Effector memory CD8-positive, alpha-beta T cell (primary cell): Measurements from ENCODE around the gene SCGN.

Source experiments
- ATAC-seq: fragments of 150-1000 bp; cut with Tn5 transposase; replicated peaks from 2 replicates; pipeline ENCODE4 v1.10.0; 2021; ENCODE audit warnings: mild to moderate bottlenecking, moderate library complexity
- DNase-seq, 3 experiments: peaks; one replicate each; pipeline ENCODE4 v3.0.0; 2021
- H3K27ac Mint-ChIP-seq, 2 donors: one replicate each; pipeline ENCODE4 v1.8.0; 2022; ENCODE audit warnings: mild to moderate bottlenecking in 2 of 2, mixed read lengths in 2 of 2, moderate library complexity in 2 of 2
- H3K27me3 Mint-ChIP-seq, 2 donors: one replicate each; pipeline ENCODE4 v1.8.0; 2022; ENCODE audit warnings: mixed read lengths in 2 of 2
- H3K36me3 Mint-ChIP-seq: one replicate; pipeline ENCODE4 v1.8.0; 2022; ENCODE audit warnings: mild to moderate bottlenecking, moderate library complexity, mixed read lengths; ENCODE audit not compliant: insufficient read depth
- H3K4me1 Mint-ChIP-seq, 2 donors: one replicate each; pipeline ENCODE4 v1.8.0; 2022; ENCODE audit warnings: low read depth in 2 of 2, mixed read lengths in 2 of 2
- H3K4me3 Mint-ChIP-seq, 2 donors: one replicate each; pipeline ENCODE4 v1.8.0; 2022; ENCODE audit warnings: mild to moderate bottlenecking in 2 of 2, mixed read lengths in 2 of 2, moderate library complexity in 2 of 2
- H3K9me3 Mint-ChIP-seq, 2 donors: one replicate each; pipeline ENCODE4 v1.8.0; 2022; ENCODE audit warnings: mixed read lengths in 2 of 2

Gene SCGN

GRCh38 chr6:25682324-25682723 is 30.3 kb downstream of the SCGN start:
- no peak for ATAC-seq
- H3K36me3 Mint-ChIP-seq, result no peaks in the 10 kb centered on the region
- H3K27ac Mint-ChIP-seq, result no peak overlapping the region
- H3K4me1 Mint-ChIP-seq, result no peaks in the 10 kb centered on the region
- DNase-seq, result no peak
- H3K27me3 Mint-ChIP-seq, result peaks cover 13 to 38% of the 10 kb centered on the region in 2 donors
- H3K4me3 Mint-ChIP-seq, result no peak overlapping the region
- no peaks in the 10 kb centered on the region for H3K9me3 Mint-ChIP-seq

DNA sequence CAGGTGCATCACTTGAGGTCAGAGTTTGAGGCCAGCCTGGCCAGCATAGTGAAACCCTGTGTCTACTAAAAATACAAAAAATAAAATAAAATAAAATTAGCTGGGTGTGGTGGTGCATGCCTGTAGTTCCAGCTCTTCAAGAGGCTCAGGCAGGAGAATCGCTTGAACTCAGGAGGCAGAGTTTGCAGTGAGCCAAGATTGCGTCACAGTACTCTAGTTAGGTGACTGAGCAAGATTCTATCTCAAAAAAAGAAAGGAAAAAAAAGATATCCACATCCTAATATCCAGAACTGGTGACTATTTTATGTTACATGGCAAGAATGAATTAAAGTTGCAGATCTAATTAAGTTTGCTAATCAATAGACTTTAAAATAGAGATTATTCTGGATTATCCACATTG is 32.5 kb downstream of the SCGN start:
- DNase-seq, result no peak
- Mint-ChIP-seq H3K4me1 (no peaks in the 10 kb centered on the region), H3K4me3 (no peak overlapping the region), H3K27ac (no peak overlapping the region), H3K9me3 (no peaks in the 10 kb centered on the region), H3K27me3 (peaks cover 27 to 60% of the 10 kb centered on the region in 2 donors), H3K36me3 (no peaks in the 10 kb centered on the region)
- no peak for ATAC-seq

- Mint-ChIP-seq H3K27ac (no peak overlapping the region), H3K4me3 (no peak overlapping the region)
These were observed 33.2 kb downstream of the SCGN start for GRCh38 chr6:25685251-25685650.

DNA sequence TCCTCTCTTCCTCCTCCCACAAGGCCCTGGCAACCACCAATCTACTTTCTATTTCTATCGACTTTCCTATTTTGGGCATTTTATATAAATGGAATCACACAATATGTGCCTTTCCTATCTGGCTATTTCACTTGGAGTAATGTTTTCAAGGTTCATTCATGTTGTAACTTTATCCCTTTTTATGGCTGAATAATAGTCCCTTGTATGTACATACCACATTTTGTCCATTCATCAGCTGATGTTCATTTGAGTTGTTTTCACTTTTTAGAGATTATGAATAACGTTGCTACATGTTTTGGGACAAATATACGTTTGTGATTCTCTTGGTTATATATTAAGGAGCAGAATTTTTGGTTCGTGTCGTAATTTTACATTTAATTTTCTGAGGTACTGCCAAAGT is 33.9 kb downstream of the SCGN start:
- H3K27me3 Mint-ChIP-seq, result peaks cover 40 to 71% of the 10 kb centered on the region in 2 donors
- no peaks in the 10 kb centered on the region for H3K9me3 Mint-ChIP-seq
- no peak for ATAC-seq
- H3K36me3 Mint-ChIP-seq, result no peaks in the 10 kb centered on the region
- H3K27ac Mint-ChIP-seq, result no peak overlapping the region
- no peak for DNase-seq
- no peaks in the 10 kb centered on the region for H3K4me1 Mint-ChIP-seq
- no peak overlapping the region for H3K4me3 Mint-ChIP-seq

More at GRCh38 chr6:25685251-25685650, 33.2 kb downstream of the SCGN start:
- no peaks in the 10 kb centered on the region for H3K9me3 Mint-ChIP-seq
- no peaks in the 10 kb centered on the region for H3K36me3 Mint-ChIP-seq
- no peaks in the 10 kb centered on the region for H3K4me1 Mint-ChIP-seq
- DNase-seq (no peak), ATAC-seq (no peak)
- peaks cover 33 to 66% of the 10 kb centered on the region in 2 donors for H3K27me3 Mint-ChIP-seq

- H3K4me1 Mint-ChIP-seq, result no peaks in the 10 kb centered on the region
- H3K36me3 Mint-ChIP-seq, result no peaks in the 10 kb centered on the region
- no peak overlapping the region for H3K4me3 Mint-ChIP-seq
- H3K27ac Mint-ChIP-seq, result no peak overlapping the region
- peaks cover 46 to 76% of the 10 kb centered on the region in 2 donors for H3K27me3 Mint-ChIP-seq
- ATAC-seq (no peak), DNase-seq (no peak)
- H3K9me3 Mint-ChIP-seq, result no peaks in the 10 kb centered on the region
These were observed 34.8 kb downstream of the SCGN start for GRCh38 chr6:25686856-25687255.

DNA sequence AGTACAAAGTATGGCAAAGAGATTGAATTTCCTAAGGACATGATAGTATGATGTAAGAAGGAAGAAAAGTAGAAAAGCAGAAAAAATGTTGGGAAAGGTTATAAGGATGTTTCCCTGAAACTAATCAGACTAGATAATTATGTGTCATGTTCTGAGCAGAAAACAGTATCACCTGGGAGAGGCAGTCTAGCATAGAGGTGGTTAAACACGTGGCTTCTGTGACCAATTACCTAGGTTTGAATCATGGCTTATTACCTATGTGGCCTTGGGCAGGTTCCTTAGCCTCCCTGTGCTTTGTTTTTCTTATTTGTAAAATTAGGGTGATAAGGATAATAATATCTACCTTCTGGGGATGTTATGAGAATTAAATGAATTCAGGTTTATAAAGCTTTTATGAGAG is 38.0 kb downstream of the SCGN start:
- ATAC-seq (no peak), DNase-seq (no peak)
- H3K4me1 Mint-ChIP-seq, result no peaks in the 10 kb centered on the region
- H3K27me3 Mint-ChIP-seq, result peaks cover 53 to 55% of the 10 kb centered on the region in 2 donors
- no peak overlapping the region for H3K4me3 Mint-ChIP-seq
- no peak overlapping the region for H3K27ac Mint-ChIP-seq
- H3K9me3 Mint-ChIP-seq, result no peaks in the 10 kb centered on the region
- H3K36me3 Mint-ChIP-seq, result no peaks in the 10 kb centered on the region

- H3K9me3 Mint-ChIP-seq, result no peaks in the 10 kb centered on the region
- no peak for ATAC-seq
- no peak overlapping the region for H3K4me3 Mint-ChIP-seq
- no peak for DNase-seq
- peaks cover 67% of the 10 kb centered on the region in 2 donors for H3K27me3 Mint-ChIP-seq
- no peak overlapping the region for H3K27ac Mint-ChIP-seq
- no peaks in the 10 kb centered on the region for H3K36me3 Mint-ChIP-seq
- H3K4me1 Mint-ChIP-seq, result no peaks in the 10 kb centered on the region
These were observed 39.9 kb downstream of the SCGN start for GRCh38 chr6:25691894-25692293.

DNA sequence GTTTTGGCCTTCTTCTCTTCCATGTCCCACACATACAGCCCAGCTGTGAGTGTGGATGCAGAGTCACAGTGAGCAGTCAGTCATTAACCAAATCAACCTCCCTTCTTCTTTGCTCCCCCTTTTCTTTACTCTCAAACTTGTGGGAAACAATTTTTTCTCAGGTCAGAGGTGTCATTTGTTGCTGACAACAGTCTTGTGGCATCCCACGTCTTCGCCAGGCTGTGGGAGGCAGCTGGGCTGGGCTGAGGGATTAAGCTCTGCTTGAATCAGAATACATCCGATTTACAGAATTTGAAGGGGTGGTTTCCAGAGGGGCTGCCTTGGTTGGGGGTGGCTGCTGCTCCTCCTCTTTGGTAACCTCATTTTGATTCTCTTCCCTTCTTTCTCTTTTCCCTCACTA is 40.5 kb downstream of the SCGN start:
- Mint-ChIP-seq H3K27ac (no peak overlapping the region), H3K4me1 (no peaks in the 10 kb centered on the region), H3K27me3 (peaks cover 71% of the 10 kb centered on the region in 2 donors), H3K9me3 (no peaks in the 10 kb centered on the region), H3K36me3 (no peaks in the 10 kb centered on the region), H3K4me3 (no peak overlapping the region)
- ATAC-seq (no peak), DNase-seq (no peak)

GRCh38 chr6:25694366-25694765 is 42.4 kb downstream of the SCGN start:
- no peak for DNase-seq

GRCh38 chr6:25695671-25696070 is 43.7 kb downstream of the SCGN start:
- Mint-ChIP-seq H3K4me1 (no peaks in the 10 kb centered on the region), H3K27ac (no peak overlapping the region), H3K36me3 (no peaks in the 10 kb centered on the region), H3K9me3 (no peaks in the 10 kb centered on the region), H3K27me3 (peaks cover 48 to 58% of the 10 kb centered on the region in 2 donors), H3K4me3 (no peak overlapping the region)
- no peak for DNase-seq
- ATAC-seq, result no peak

More at GRCh38 chr6:25694366-25694765, 42.4 kb downstream of the SCGN start:
- no peak for ATAC-seq
- Mint-ChIP-seq H3K36me3 (no peaks in the 10 kb centered on the region), H3K4me1 (no peaks in the 10 kb centered on the region), H3K4me3 (no peak overlapping the region), H3K27ac (no peak overlapping the region), H3K9me3 (no peaks in the 10 kb centered on the region), H3K27me3 (peaks cover 61 to 70% of the 10 kb centered on the region in 2 donors)

GRCh38 chr6:25697537-25698340 is 45.7 kb downstream of the SCGN start:
- ATAC-seq (no peak), DNase-seq (no peak)
- Mint-ChIP-seq H3K4me1 (no peaks in the 10 kb centered on the region), H3K27me3 (peaks cover 45 to 48% of the 10 kb centered on the region in 2 donors), H3K36me3 (no peaks in the 10 kb centered on the region), H3K27ac (no peak overlapping the region), H3K9me3 (no peaks in the 10 kb centered on the region), H3K4me3 (no peak overlapping the region)

- no peaks in the 10 kb centered on the region for H3K4me1 Mint-ChIP-seq
- ATAC-seq (no peak), DNase-seq (no peak)
- H3K27ac Mint-ChIP-seq, result no peak overlapping the region
- peaks cover 45 to 47% of the 10 kb centered on the region in 2 donors for H3K27me3 Mint-ChIP-seq
- H3K36me3 Mint-ChIP-seq, result no peaks in the 10 kb centered on the region
- no peak overlapping the region for H3K4me3 Mint-ChIP-seq
- H3K9me3 Mint-ChIP-seq, result no peaks in the 10 kb centered on the region
These were observed 46.6 kb downstream of the SCGN start for GRCh38 chr6:25698631-25699030.

- Mint-ChIP-seq H3K4me1 (no peaks in the 10 kb centered on the region), H3K36me3 (no peaks in the 10 kb centered on the region), H3K4me3 (no peak overlapping the region), H3K9me3 (no peaks in the 10 kb centered on the region), H3K27ac (no peak overlapping the region), H3K27me3 (peaks cover 37 to 47% of the 10 kb centered on the region in 2 donors)
- ATAC-seq (no peak), DNase-seq (no peak)
These were observed 47.6 kb downstream of the SCGN start for GRCh38 chr6:25699649-25700048.

- no peaks in the 10 kb centered on the region for H3K4me1 Mint-ChIP-seq
These were observed 48.7 kb downstream of the SCGN start for GRCh38 chr6:25700761-25701160.

More at GRCh38 chr6:25700761-25701160, 48.7 kb downstream of the SCGN start:
- no peaks in the 10 kb centered on the region for H3K36me3 Mint-ChIP-seq
- DNase-seq (no peak), ATAC-seq (no peak)
- H3K9me3 Mint-ChIP-seq, result no peaks in the 10 kb centered on the region
- no peak overlapping the region for H3K4me3 Mint-ChIP-seq
- no peak overlapping the region for H3K27ac Mint-ChIP-seq
- H3K27me3 Mint-ChIP-seq, result peaks cover 39 to 49% of the 10 kb centered on the region in 2 donors
